ENCODE results near the gene PHF11. TPM values are rescaled to one million over a fixed set of nuclear protein-coding genes. Genes with fewer than 3 reads are reported as not detected.

PHF11 gene
- total and polyA plus RNA-seq, 2 of the 13 experiments (the other 11 are each of a cell fraction or from before 2014, with no cell fraction given) = 15.8 to 22.0 TPM

GRCh38 chr13:49476529-49476928 is 19.2 kb upstream of the PHF11 start:
- no peak overlapping the region for H3K27ac ChIP-seq (ENCODE audit: extremely low read length, insufficient read depth, low read length)
- no peaks in the 10 kb centered on the region for H3K79me2 ChIP-seq (ENCODE audit: insufficient read depth, low read length)
- in situ Hi-C loops (cut with HindIII; ENCODE audit: extremely low pct_ligation_motif_present, low pct_unique_long_range_greater_than_20kb) (no loop called here), intact Hi-C loops (cut with micrococcal nuclease; ENCODE audit: unreplicated experiment) (no loop called here)
- H3K9me3 ChIP-seq (ENCODE audit: low read length) = no peaks in the 10 kb centered on the region
- no peak overlapping the region for H3K4me2 ChIP-seq (ENCODE audit: low read depth, low read length)
- H3K4me1 ChIP-seq (ENCODE audit: insufficient read depth, low read length) = no peaks in the 10 kb centered on the region
- no peak for FAIRE-seq
- CTCF ChIA-PET (ENCODE audit: low intra/inter-chr PET ratio, low total read pairs) = no interaction called here
- TF ChIP-seq SYNCRIP (IDR thresholded peaks at IDR 0.05; ENCODE audit: insufficient read depth, low read depth, low read length) = no peak
- TF ChIP-seq NFYC (CRISPR knock-in tag; IDR thresholded peaks at IDR 0.05) = no peak
- no peak for TF ChIP-seq ZNF292 (CRISPR knock-in tag; IDR thresholded peaks at IDR 0.05; ENCODE audit: borderline replicate concordance, low read depth)
- H2AFZ ChIP-seq (ENCODE audit: low read length) = no peak overlapping the region
- H3K27me3 ChIP-seq (ENCODE audit: control insufficient read depth in 1 of 2, insufficient read depth in 2 of 2, low read length in 2 of 2) = no peaks in the 10 kb centered on the region
- H3K9ac ChIP-seq (ENCODE audit: insufficient read depth, low read depth, low read length) = no peak overlapping the region
- BruUV-seq (replicated peaks) = no TSS peak
- WGBS (ENCODE audit: low lambda C conversion rate) = 89% methylated on average over 7 of the region's 7 CpGs
- no peak overlapping the region for H3K4me3 ChIP-seq (replicated peaks in 1 of 3; ENCODE audit: insufficient read depth in 1 of 3, low read depth in 2 of 3, low read length in 3 of 3)
- no peak for ATAC-seq
- peaks cover 16 to 54% of the 10 kb centered on the region in 2 experiments for H3K36me3 ChIP-seq (replicated peaks in 1 of 2; ENCODE audit: control insufficient read depth in 1 of 2, insufficient read depth in 2 of 2, low read length in 2 of 2)
- no peaks in the 10 kb centered on the region for H4K20me1 ChIP-seq (ENCODE audit: insufficient read depth, low read length)
- POLR2A ChIA-PET = interaction anchor here (1.8 kb wide), 1 partner anchor 10 kb away, joined by 5 read pairs; no protein-coding TSS in a partner anchor
- DNase-seq (ENCODE audit: low spot score) = no peak

GRCh38 chr13:49481788-49482187 is 14.0 kb upstream of the PHF11 start:
- ATAC-seq = no peak
- ChIA-PET POLR2A (no interaction called here), CTCF (ENCODE audit: low intra/inter-chr PET ratio, low total read pairs) (no interaction called here)
- Histone ChIP-seq H3K79me2 (ENCODE audit: insufficient read depth, low read length) (no peaks in the 10 kb centered on the region), H3K36me3 (replicated peaks in 1 of 2; ENCODE audit: control insufficient read depth in 1 of 2, insufficient read depth in 2 of 2, low read length in 2 of 2) (peaks cover 11 to 36% of the 10 kb centered on the region in 2 experiments), H3K4me2 (ENCODE audit: low read depth, low read length) (no peak overlapping the region), H3K27ac (ENCODE audit: extremely low read length, insufficient read depth, low read length) (no peak overlapping the region), H3K9me3 (ENCODE audit: low read length) (no peaks in the 10 kb centered on the region), H3K27me3 (ENCODE audit: control insufficient read depth in 1 of 2, insufficient read depth in 2 of 2, low read length in 2 of 2) (no peaks in the 10 kb centered on the region), H3K4me1 (ENCODE audit: insufficient read depth, low read length) (peaks cover 26% of the 10 kb centered on the region), H3K9ac (ENCODE audit: insufficient read depth, low read depth, low read length) (no peak overlapping the region), H2AFZ (ENCODE audit: low read length) (no peak overlapping the region), H3K4me3 (replicated peaks in 1 of 3; ENCODE audit: insufficient read depth in 1 of 3, low read depth in 2 of 3, low read length in 3 of 3) (no peak overlapping the region), H4K20me1 (ENCODE audit: insufficient read depth, low read length) (no peaks in the 10 kb centered on the region)
- no peak for DNase-seq (ENCODE audit: low spot score)
- FAIRE-seq = no peak
- in situ Hi-C loops (cut with HindIII; ENCODE audit: extremely low pct_ligation_motif_present, low pct_unique_long_range_greater_than_20kb) = no loop called here
- WGBS (ENCODE audit: low lambda C conversion rate) = 97% methylated on average over 5 of the region's 5 CpGs
- no TSS peak for BruUV-seq (replicated peaks)
- intact Hi-C loops (cut with micrococcal nuclease; ENCODE audit: unreplicated experiment) = no loop called here
- TF ChIP-seq NFAT5 (CRISPR knock-in tag; IDR thresholded peaks at IDR 0.05) (no peak), MATR3 (CRISPR knock-in tag; IDR thresholded peaks at IDR 0.05) (no peak), ZNF768 (CRISPR knock-in tag; IDR thresholded peaks at IDR 0.05) (no peak), ZNF383 (CRISPR knock-in tag; IDR thresholded peaks at IDR 0.05; ENCODE audit: borderline replicate concordance) (no peak), CERS6 (CRISPR knock-in tag; IDR thresholded peaks at IDR 0.05) (no peak), NCOA2 (CRISPR knock-in tag; IDR thresholded peaks at IDR 0.05) (no peak), CC2D1A (CRISPR knock-in tag; IDR thresholded peaks at IDR 0.05) (no peak), ZKSCAN5 (CRISPR knock-in tag; IDR thresholded peaks at IDR 0.05) (no peak), SYNCRIP (IDR thresholded peaks at IDR 0.05; ENCODE audit: insufficient read depth, low read depth, low read length) (no peak), LCORL (IDR thresholded peaks at IDR 0.05) (no peak), LCORL (CRISPR knock-in tag; IDR thresholded peaks at IDR 0.05) (no peak), ZNF563 (CRISPR knock-in tag; IDR thresholded peaks at IDR 0.05) (no peak), ZNF335 (CRISPR knock-in tag; IDR thresholded peaks at IDR 0.05) (no peak)

Data from HepG2 (cell line).